Bronchial epithelial cell (primary cell): ENCODE results near the gene OPA3. TPM values are rescaled to one million over a fixed set of nuclear protein-coding genes. Genes with fewer than 3 reads are reported as not detected.

Source experiments
- DNase-seq: peaks from one replicate; pipeline ENCODE4 v3.0.0-alpha.2; 2010; ENCODE audit warnings: low read depth
- FAIRE-seq: peaks from 2 replicates; lab custom pipeline; 2011; peaks lifted over from hg19 to GRCh38; lab: Jason Lieb, UNC
- H3K27me3 ChIP-seq: 2 replicates; pipeline ENCODE4 v1.5.1; 2011; ENCODE audit warnings: low read length; ENCODE audit not compliant: control insufficient read depth, insufficient read depth
- H3K36me3 ChIP-seq: 2 replicates; pipeline ENCODE4 v1.5.1; 2011; ENCODE audit warnings: low read length; ENCODE audit not compliant: control insufficient read depth, insufficient read depth
- H3K4me3 ChIP-seq: 2 replicates; pipeline ENCODE4 v1.5.1; 2011; ENCODE audit warnings: mild to moderate bottlenecking, low read depth, low read length, control low read depth
- CTCF ChIP-seq: IDR thresholded peaks from 2 replicates; pipeline ENCODE4 v1.5.1; 2011; ENCODE audit warnings: mild to moderate bottlenecking, moderate library complexity, low read length, control low read depth, inconsistent platforms; ENCODE audit not compliant: insufficient read depth, severe bottlenecking
- total RNA-seq: library from RNA; depleted of rRNA; stranded (reverse); fragments of >200 nt; gene quantifications from 2 replicates; pipeline ENCODE4 v1.2.1, GENCODE V29; 2014

OPA3 gene
- total RNA-seq, 1 donor from 2014 or later: 5.3 TPM

DNA sequence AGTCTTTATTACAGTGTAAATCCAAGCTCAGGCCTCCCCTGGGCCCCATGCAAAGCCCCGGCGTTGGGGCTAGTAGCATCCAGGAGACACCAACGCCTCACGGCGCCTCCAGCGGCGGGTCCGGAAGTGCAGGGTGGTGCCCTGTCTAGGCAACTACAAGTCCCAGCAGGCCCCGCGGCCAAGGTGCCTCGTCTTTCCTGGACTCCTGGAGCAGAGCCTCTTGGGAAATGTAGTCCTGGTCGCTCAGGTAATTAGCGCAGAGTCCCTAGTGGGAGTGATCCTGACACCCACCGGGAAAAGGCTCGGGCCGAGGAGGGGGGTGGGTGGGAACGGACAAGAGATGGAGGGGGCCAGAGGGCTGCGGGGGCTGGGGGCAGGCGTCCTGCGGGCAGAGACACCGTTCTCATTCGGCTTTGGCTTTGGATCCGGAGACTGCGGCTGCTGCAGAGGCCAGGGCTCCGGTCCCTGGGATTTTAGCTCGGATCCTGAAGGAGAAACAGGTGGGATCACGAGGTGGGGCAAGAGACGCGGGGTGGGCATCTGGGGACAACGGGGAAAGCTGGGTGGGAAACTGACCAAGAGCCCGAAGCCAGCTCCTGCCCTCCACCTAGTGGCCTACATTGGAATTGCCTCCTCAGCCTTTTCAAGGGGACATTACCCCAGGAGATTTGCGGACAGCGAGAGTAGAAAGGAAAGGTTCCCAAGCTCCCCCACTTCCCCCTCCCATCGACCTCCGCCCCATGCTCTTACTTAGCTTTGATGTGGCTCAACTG is 99.1 kb downstream of the OPA3 start:
- FAIRE-seq (no peak), DNase-seq (peak; percentile 83)
- Histone ChIP-seq H3K27me3 (no peaks in the 10 kb centered on the region), H3K36me3 (no peaks in the 10 kb centered on the region), H3K4me3 (peak overlapping the region; percentile 65)
- TF ChIP-seq CTCF: peak; percentile 96

DNA sequence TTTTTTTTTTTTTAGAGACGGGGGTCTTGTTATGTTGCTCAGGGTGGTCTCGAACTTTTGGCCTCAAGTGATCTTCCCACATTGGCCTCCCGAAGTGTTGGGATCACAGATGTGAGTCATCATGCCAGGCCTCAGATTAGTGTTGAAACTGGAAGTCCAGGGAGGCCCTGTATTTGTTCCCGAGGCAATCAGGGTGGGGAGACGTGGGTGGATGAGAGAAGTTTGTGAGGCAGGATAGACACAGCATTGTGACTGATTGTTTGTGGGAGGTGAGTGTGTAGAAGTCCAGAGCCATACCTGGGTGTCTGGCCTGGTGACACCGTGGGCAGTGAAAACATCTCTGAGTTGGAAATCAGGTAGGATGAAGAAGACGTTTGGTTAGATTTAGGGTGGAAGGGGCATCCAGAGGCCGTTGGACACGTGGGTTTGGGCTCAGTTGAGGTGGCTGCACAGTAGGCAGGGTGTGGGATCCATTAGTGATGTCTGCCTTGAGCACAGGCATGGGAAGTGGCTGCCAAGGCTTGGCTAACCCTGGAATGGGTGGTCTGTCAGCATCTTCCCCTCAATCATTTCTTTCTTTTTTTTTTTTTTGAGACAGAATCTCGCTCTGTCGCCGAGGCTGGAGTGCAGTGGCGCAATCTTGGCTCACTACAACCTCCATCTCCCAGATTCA is 100.2 kb downstream of the OPA3 start:
- H3K36me3 ChIP-seq: no peaks in the 10 kb centered on the region
- FAIRE-seq (no peak), DNase-seq (peak; percentile 88)
- TF ChIP-seq CTCF: no peak
- no peak overlapping the region for H3K4me3 ChIP-seq
- H3K27me3 ChIP-seq: no peaks in the 10 kb centered on the region

DNA sequence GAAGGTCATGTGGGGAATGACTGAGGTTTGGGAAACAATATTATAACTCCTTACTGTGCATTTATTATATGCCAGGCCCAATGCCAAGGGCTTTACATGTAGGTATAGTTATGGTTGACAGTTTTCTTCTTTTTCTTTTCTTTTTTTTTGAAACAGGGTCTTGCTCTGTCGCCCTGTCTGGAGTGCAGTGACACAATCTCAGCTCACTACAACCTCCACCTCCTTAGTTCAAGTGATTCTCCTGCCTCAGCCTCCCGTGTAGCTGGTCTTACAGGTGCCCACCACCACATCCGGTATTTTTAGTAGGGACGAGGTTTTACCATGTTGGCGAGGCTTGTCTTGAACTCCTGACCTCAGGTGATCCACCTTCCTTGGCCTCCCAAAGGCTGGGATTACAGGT is 101.6 kb downstream of the OPA3 start:
- H3K4me3 ChIP-seq: no peak overlapping the region
- DNase-seq (no peak), FAIRE-seq (no peak)
- H3K27me3 ChIP-seq: no peaks in the 10 kb centered on the region
- TF ChIP-seq CTCF: no peak
- H3K36me3 ChIP-seq: no peaks in the 10 kb centered on the region

GRCh38 chr19:45478454-45479238 is 106.0 kb downstream of the OPA3 start:
- H3K4me3 ChIP-seq: peak overlapping the region; percentile 46
- no peaks in the 10 kb centered on the region for H3K27me3 ChIP-seq
- DNase-seq (peak; percentile 76), FAIRE-seq (no peak)
- peak; percentile 93 for TF ChIP-seq CTCF
- no peaks in the 10 kb centered on the region for H3K36me3 ChIP-seq

DNA sequence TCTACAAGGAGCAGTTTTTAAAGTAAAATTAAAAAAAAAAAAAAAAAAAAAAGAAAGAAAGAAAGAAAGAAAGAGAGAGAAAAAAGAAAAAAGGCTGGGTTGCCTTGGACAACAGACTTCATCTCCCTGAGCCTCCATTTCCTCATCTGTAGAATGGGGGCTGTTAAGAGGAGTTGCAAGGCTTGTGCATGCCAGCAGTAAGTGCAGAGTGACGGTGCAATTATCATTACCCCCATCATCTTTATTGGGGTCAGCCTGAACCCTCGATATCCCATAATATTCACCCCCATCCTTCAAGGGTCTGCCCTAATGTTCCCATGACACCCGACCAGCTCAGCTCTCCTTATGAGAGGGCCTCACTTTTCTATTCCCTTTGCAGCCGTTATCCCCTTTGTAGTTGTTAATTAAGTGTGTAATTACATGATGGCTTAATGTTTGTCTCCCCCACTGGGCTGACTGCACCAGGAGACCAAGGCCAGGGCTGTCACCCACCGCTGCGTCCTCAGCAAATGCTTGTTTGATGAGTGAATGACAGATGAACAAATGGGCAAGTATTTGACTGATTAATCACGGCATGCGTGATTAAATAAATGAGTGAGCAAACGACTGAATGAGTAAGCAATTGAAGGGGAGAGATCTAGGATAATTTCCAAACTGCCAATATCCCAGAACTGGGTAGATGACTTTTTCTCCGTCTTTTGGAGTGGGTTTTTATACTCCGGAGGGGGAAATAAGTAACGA is 106.7 kb downstream of the OPA3 start:
- peak; percentile 95 for DNase-seq
- peak overlapping the region; percentile 46 for H3K4me3 ChIP-seq

More for the DNA sequence above, 106.7 kb downstream of the OPA3 start:
- no peak for FAIRE-seq
- Histone ChIP-seq H3K27me3 (no peaks in the 10 kb centered on the region), H3K36me3 (peaks cover 1% of the 10 kb centered on the region)
- no peak for TF ChIP-seq CTCF
